Breast epithelium (tissue), 3 donors: Measurements from ENCODE around the gene DBNDD1.

Source experiments
- POLR2AphosphoS5 ChIP-seq, 3 donors: sonication (generic); formaldehyde crosslinking; IDR thresholded peaks; one replicate each; pipeline ENCODE4 v1.6.1; 2017; ENCODE audit warnings: antibody characterized with exemption in 3 of 3
- TF ChIP-seq, protein P1 (sequence below), 3 donors: fragments of 450-650 bp; IDR thresholded peaks; one replicate each; pipeline ENCODE4 v1.5.1; 2016 to 2017; ENCODE audit warnings: antibody characterized with exemption in 3 of 3, mild to moderate bottlenecking in 3 of 3, moderate library complexity in 3 of 3

DNA sequence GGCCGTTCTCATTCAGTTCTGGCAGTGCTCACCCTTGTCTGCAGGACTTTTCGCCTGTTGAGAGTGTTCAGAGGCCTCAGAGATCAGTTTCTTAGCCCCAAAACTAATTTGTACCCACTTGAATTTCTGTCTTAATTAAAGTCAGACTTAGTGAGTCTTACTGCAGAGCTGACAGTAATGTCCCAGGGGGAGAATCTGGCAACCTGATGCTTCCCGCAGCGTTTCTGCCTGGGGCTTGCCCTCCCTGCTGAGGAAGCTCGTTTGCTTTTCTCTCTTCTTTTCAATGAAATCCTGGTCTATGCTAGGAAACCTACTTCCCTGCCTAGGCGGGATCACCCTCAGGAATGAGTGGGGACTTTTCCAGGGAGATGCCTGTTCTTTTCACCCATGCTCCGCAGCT, 25.3 kb downstream of the DBNDD1 start:
- no peak for TF ChIP-seq POLR2AphosphoS5 (IDR thresholded peaks at IDR 0.05)
- TF ChIP-seq, protein P1, sequence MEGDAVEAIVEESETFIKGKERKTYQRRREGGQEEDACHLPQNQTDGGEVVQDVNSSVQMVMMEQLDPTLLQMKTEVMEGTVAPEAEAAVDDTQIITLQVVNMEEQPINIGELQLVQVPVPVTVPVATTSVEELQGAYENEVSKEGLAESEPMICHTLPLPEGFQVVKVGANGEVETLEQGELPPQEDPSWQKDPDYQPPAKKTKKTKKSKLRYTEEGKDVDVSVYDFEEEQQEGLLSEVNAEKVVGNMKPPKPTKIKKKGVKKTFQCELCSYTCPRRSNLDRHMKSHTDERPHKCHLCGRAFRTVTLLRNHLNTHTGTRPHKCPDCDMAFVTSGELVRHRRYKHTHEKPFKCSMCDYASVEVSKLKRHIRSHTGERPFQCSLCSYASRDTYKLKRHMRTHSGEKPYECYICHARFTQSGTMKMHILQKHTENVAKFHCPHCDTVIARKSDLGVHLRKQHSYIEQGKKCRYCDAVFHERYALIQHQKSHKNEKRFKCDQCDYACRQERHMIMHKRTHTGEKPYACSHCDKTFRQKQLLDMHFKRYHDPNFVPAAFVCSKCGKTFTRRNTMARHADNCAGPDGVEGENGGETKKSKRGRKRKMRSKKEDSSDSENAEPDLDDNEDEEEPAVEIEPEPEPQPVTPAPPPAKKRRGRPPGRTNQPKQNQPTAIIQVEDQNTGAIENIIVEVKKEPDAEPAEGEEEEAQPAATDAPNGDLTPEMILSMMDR (IDR thresholded peaks at IDR 0.05), result no peak
